ENCODE measurements around the gene TTLL12.

- TF ChIP-seq POLR2A (IDR thresholded peaks at IDR 0.05; ENCODE audit: low read depth, low read length) (no peak), SPI1 (IDR thresholded peaks at IDR 0.05; ENCODE audit: low read depth, low read length) (no peak), POLR2AphosphoS5 (IDR thresholded peaks at IDR 0.05; ENCODE audit: low read depth, low read length) (no peak), PAX5 (IDR thresholded peaks at IDR 0.05; ENCODE audit: insufficient read depth, low read length, severe bottlenecking) (no peak), POU2F2 (IDR thresholded peaks at IDR 0.05; ENCODE audit: low read depth, low read length) (no peak), TAF1 (IDR thresholded peaks at IDR 0.05; ENCODE audit: low read depth, low read length) (no peak)
Observed at GRCh38 chr22:43182726-43183125, 4.2 kb downstream of the TTLL12 start.

All from GM12891 (cell line).